HUES6 (cell line): ENCODE measurements around the gene TMC5.
"Not testable (repeated sequence)": the region's sequence is repeated elsewhere in the genome, so short reads cannot be mapped to it uniquely, and the experiment has no call there.

ENCODE experiments used
- H3K27ac ChIP-seq: 2 replicates; pipeline ENCODE4 v1.7.0; 2013; ENCODE audit warnings: low read depth, mild to moderate bottlenecking, low read length, inconsistent platforms
- H3K27me3 ChIP-seq: 2 replicates; pipeline ENCODE4 v1.6.1; 2013; ENCODE audit warnings: low read length; ENCODE audit not compliant: control insufficient read depth, insufficient read depth
- H3K36me3 ChIP-seq: 2 replicates; pipeline ENCODE4 v1.6.1; 2013; ENCODE audit warnings: low read length; ENCODE audit not compliant: control insufficient read depth, insufficient read depth
- H3K4me1 ChIP-seq: 2 replicates; pipeline ENCODE4 v1.6.1; 2013; ENCODE audit warnings: low read length; ENCODE audit not compliant: control insufficient read depth, insufficient read depth
- H3K4me3 ChIP-seq: 2 replicates; pipeline ENCODE4 v1.5.1; 2013; ENCODE audit warnings: low read depth, low read length
- H3K9ac ChIP-seq: one replicate; pipeline ENCODE4 v1.6.1; 2013; ENCODE audit warnings: mild to moderate bottlenecking, low read length
- H3K9me3 ChIP-seq: 2 replicates; pipeline ENCODE4 v1.6.1; 2013; ENCODE audit warnings: low read depth, low read length; ENCODE audit not compliant: control insufficient read depth, insufficient read depth

TMC5 gene, protein sequence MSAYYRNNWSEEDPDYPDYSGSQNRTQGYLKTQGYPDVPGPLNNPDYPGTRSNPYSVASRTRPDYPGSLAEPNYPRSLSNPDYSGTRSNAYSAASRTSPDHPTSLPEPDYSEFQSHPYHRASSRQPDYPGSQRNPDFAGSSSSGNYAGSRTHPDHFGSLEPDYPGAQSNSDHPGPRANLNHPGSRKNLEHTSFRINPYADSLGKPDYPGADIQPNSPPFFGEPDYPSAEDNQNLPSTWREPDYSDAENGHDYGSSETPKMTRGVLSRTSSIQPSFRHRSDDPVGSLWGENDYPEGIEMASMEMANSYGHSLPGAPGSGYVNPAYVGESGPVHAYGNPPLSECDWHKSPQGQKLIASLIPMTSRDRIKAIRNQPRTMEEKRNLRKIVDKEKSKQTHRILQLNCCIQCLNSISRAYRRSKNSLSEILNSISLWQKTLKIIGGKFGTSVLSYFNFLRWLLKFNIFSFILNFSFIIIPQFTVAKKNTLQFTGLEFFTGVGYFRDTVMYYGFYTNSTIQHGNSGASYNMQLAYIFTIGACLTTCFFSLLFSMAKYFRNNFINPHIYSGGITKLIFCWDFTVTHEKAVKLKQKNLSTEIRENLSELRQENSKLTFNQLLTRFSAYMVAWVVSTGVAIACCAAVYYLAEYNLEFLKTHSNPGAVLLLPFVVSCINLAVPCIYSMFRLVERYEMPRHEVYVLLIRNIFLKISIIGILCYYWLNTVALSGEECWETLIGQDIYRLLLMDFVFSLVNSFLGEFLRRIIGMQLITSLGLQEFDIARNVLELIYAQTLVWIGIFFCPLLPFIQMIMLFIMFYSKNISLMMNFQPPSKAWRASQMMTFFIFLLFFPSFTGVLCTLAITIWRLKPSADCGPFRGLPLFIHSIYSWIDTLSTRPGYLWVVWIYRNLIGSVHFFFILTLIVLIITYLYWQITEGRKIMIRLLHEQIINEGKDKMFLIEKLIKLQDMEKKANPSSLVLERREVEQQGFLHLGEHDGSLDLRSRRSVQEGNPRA

DNA sequence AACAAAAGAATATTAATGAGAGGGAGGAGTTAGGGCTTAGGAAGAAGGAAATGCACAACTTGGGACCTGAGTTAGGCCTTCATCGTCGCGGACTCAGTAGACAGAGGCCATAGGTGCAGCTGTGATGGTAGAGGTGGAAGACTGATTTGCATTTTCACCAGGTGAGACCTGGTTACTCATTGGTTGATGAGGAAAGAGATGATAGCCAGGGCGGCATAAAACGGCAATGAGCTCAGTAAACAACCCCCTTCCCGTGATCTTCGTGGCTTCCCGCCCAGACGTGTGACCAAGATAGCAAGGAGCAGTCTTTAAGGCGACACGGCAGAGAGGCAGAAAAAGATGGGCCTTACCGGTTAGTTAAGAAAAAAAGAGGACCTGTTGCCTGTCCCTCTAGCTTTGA lies at the start of gene TMC5:
TMC5 (plus strand) TSS at position 244 of the 400 bp plus-strand sequence. CDS start 22,156 bp downstream, outside the sequence.
- H3K36me3 ChIP-seq = no peaks in the 10 kb centered on the region
- 0 out of 2 replicates have a peak, but pooled peaks cover 3% of the 10 kb centered on the region for H3K9me3 ChIP-seq
- no peak within 1 kb of the TSS for H3K27ac ChIP-seq
- no peak within 1 kb of the TSS for H3K4me3 ChIP-seq
- no peaks in the 10 kb centered on the region; the same call in 1 of the 2 replicates for H3K27me3 ChIP-seq
- H3K9ac ChIP-seq = no peak within 1 kb of the TSS
- H3K4me1 ChIP-seq = no peaks in the 10 kb centered on the region

DNA sequence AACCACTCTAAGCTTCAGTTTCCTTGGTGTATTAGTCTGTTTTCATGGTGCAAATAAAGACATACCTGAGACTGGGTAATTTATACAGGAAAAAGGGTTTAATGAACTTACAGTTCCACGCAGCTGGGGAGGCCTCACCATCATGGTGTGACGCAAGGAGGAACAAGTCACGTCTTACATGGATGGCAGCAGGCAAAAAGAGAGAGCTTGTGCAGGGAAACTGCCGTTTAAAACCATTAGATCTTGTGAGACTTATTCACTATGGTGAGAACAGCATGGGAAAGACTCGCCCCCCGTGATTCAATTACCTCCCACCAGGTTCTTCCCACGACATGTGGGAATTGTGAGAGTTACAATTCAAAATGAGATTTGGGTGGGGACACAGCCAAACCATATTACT lies 45.1 kb upstream of the TMC5 start:
- H3K4me1 ChIP-seq = not testable (repeated sequence)

DNA sequence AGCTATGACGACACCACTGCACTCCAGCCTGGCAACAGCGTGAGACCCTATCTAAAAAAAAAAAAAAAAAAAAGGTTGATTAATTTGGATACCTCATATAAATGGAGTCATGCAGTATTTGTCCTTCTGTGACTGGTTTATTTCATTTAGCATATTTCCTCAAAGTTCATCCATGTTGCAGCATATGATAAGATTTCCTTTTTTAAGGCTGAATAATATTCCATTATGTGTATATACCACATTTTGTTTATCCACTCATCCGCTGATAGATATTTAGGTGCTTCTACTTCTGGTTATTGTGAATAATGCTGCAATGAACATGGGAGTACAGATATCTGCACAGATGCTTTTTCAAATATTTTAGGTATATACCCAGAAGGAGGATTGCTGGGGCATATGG lies 43.3 kb upstream of the TMC5 start:
- H3K4me3 ChIP-seq = no peak overlapping the region
- H3K4me1 ChIP-seq = no peaks in the 10 kb centered on the region
- no peaks in the 10 kb centered on the region for H3K27me3 ChIP-seq
- H3K9ac ChIP-seq = no peak overlapping the region
- no peaks in the 10 kb centered on the region for H3K36me3 ChIP-seq
- no peak overlapping the region for H3K27ac ChIP-seq
- 0 out of 2 replicates have a peak, but pooled peaks cover 3% of the 10 kb centered on the region for H3K9me3 ChIP-seq

More for the DNA sequence above, 45.1 kb upstream of the TMC5 start:
- H3K4me3 ChIP-seq, H3K9me3 ChIP-seq, H3K9ac ChIP-seq, H3K27me3 ChIP-seq, H3K27ac ChIP-seq, H3K36me3 ChIP-seq: not testable (repeated sequence)

DNA sequence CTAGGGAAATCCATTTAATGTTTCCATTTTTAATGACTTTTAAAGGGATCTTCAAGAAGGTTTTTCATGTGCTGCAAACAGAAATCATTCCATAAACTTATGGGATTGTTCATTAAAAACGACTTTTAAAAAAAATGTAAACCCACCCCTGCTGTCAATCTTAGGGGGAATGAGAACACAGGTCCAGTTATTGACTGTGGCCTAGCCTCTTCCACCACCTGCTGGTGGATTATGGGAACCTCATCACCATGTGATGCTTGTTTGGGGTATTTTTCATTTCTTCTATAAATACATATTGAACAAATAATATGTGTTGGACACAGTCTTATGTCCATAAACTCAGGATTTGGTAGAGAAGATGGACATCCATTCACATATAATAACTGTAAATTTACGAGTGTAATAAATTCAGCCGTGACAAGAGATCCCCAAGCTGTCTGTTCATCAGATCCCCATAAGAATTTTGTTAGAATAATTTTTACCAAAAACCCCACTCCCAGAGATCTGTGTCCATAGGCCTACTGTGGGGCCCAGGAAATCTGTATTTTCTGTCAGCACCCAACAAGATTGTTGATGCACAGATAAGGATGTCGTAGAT lies 42.0 kb upstream of the TMC5 start:
- Histone ChIP-seq H3K9me3 (0 out of 2 replicates have a peak, but pooled peaks cover 3% of the 10 kb centered on the region), H3K9ac (no peak overlapping the region), H3K4me3 (no peak overlapping the region), H3K27ac (no peak overlapping the region), H3K27me3 (no peaks in the 10 kb centered on the region), H3K4me1 (no peaks in the 10 kb centered on the region), H3K36me3 (no peaks in the 10 kb centered on the region)

DNA sequence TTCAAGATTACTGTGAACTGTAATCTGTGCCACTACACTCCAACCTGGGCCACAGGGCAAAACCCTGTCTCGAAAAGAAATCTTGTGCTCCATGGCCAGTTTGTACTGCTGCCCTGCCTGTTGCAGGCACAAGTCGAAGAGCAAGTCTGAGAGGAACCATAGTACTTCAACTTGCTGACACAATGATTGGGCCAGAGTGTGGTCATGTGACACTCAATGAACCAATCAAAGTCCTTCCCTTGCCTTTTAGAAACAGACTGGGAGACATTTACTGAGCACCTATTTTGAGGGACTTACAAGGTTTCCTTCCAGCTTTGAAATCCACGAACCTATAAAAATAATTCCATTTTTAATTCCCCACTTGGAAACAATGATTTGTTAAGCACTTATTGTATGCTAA lies 39.8 kb upstream of the TMC5 start:
- Histone ChIP-seq H3K4me3 (no peak overlapping the region), H3K9me3 (no peaks in the 10 kb centered on the region), H3K9ac (no peak overlapping the region), H3K36me3 (no peaks in the 10 kb centered on the region), H3K4me1 (no peaks in the 10 kb centered on the region), H3K27me3 (no peaks in the 10 kb centered on the region), H3K27ac (no peak overlapping the region)

DNA sequence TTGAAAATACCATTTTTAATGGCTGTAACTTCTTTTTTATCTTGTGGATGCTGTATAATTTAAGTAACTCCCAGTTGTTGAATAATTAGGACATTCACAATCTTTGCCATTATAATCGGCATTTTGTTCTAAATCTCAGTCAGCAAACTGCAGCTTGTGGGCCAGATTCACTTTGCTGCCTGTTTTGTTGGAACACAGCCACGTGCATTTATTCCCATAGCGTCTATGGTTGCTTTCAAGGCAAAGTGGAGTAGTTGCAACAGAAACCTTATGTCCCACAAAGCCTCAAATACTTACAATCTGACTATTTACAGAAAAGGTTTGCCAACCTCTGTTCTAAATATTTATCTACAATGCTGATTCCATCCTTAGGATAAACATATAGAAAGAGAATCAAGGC lies 39.2 kb upstream of the TMC5 start:
- Histone ChIP-seq H3K4me3 (no peak overlapping the region), H3K4me1 (no peaks in the 10 kb centered on the region), H3K27ac (no peak overlapping the region), H3K9ac (no peak overlapping the region), H3K9me3 (no peaks in the 10 kb centered on the region), H3K36me3 (no peaks in the 10 kb centered on the region), H3K27me3 (no peaks in the 10 kb centered on the region)

DNA sequence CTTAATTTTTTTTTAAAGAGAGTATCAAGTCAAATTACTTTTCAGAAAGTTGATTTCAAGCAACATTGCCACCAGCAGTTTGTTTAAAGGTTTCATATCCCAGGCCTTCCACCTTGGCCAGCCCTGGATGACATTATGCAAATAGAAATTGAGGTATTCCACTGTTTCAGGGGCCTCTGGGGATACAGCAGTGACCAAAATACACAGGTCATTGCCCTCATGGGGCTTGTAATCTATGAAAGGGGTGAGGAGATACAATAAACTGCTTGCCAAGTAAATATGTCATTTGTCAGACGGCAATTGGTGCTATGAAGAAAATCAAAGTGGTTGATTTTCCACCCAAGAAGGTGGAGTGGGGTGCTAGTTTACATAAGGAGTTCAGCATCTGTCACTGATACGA lies 37.8 kb upstream of the TMC5 start:
- H3K9me3 ChIP-seq = no peaks in the 10 kb centered on the region
- H3K4me1 ChIP-seq = no peaks in the 10 kb centered on the region
- H3K9ac ChIP-seq = no peak overlapping the region
- no peaks in the 10 kb centered on the region for H3K36me3 ChIP-seq
- H3K4me3 ChIP-seq = no peak overlapping the region
- no peaks in the 10 kb centered on the region for H3K27me3 ChIP-seq
- no peak overlapping the region for H3K27ac ChIP-seq

DNA sequence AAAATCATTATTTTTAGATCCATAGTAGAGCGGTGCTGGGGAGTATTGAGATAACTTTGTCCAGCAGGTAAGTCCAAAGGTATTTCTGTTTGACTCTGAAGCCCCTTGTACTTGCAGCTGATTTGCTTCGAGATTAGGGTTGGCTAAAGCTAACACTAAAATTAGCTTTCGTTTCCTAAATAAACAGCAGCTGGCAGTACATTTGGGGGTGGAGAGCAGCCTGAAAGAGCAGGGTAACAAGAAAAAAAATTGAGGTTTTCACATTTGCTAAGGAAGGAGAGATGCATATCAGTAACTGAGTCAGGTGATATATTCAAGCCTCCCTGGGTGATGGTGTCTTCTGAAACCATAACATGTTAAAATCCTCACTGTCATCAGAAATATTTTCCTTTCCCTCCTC lies 37.4 kb upstream of the TMC5 start:
- Histone ChIP-seq H3K27ac (no peak overlapping the region), H3K36me3 (no peaks in the 10 kb centered on the region), H3K9me3 (no peaks in the 10 kb centered on the region), H3K27me3 (no peaks in the 10 kb centered on the region), H3K9ac (no peak overlapping the region), H3K4me1 (no peaks in the 10 kb centered on the region), H3K4me3 (no peak overlapping the region)

DNA sequence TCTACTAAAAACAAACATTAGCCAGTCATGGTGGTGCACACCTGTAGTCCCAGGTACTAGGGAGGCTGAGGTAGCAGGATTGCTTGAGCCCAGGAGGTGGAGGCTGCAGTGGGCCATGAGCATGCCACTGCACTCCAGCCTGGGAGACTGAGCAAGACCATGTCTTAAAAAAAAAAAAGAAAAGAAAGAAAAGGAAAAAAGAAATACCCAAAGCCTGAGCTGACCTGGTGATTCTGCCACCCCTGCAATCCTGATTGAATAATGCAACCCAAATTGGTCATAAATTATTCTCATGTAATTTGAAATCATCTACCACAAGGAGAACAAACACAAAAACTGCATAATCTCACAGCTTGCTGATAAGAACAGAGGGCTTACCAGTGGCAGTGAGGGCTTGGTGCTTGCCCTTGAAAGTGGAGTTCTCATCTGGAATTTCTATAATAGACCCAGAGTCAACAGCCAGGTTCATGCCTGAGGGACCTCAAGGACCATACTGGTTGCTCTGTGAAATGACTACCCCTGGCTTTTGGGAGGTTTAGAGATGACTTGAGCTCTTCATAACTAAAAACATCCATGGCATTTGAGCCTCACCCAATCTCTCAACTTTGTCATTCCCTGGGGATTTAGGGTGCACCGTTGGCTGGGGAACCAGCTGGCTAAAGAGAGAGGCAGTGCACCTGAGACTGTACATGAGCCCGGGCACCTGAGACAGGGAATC lies 35.4 kb upstream of the TMC5 start:
- Histone ChIP-seq H3K36me3 (no peaks in the 10 kb centered on the region), H3K4me1 (no peaks in the 10 kb centered on the region), H3K27me3 (no peaks in the 10 kb centered on the region), H3K9me3 (no peaks in the 10 kb centered on the region), H3K9ac (no peak overlapping the region), H3K4me3 (no peak overlapping the region), H3K27ac (no peak overlapping the region)
